NCI-H1417 (cell line): Measurements from ENCODE around the gene GOLGA8T.
"Not testable (repeated sequence)": the region's sequence is repeated elsewhere in the genome, so short reads cannot be mapped to it uniquely, and the experiment has no call there.

ENCODE experiments used
- DNase-seq, 3 experiments: peaks; one replicate each; lab custom pipeline; 2025; lab: John Stamatoyannopoulos, UW

The GOLGA8T gene

GRCh38 chr15:30192119-30192745 lies 57.4 kb downstream of the GOLGA8T start:
- DNase-seq: not testable (repeated sequence)

GRCh38 chr15:30192892-30193291 lies 58.0 kb downstream of the GOLGA8T start:
- DNase-seq: not testable (repeated sequence)
